ENCODE results near the gene RCAN1. TPM values are rescaled to one million over a fixed set of nuclear protein-coding genes. Genes with fewer than 3 reads are reported as not detected.
A peak's percentile ranks its signal among the peaks of the same experiment; 100 is the strongest.

Gene RCAN1
- total and polyA plus RNA-seq, 9 of the 15 experiments (the other 6 are each of a cell fraction or from before 2014, with no cell fraction given): 4.4 to 16.5 (median 12.3) TPM

- 0 out of 2 replicates have a peak, but pooled peaks have one; percentile 43 for TF ChIP-seq ZNF165 (CRISPR knock-in tag; IDR thresholded peaks at IDR 0.05; ENCODE audit: borderline replicate concordance)
- no peak for TF ChIP-seq KAT2B (IDR thresholded peaks at IDR 0.05; ENCODE audit: low read depth, low read length)
- TF ChIP-seq GATAD2A (IDR thresholded peaks at IDR 0.05): no peak
- TF ChIP-seq POLR2B (IDR thresholded peaks at IDR 0.05; ENCODE audit: low read depth, partially characterized antibody): no peak
- TF ChIP-seq, protein P1, sequence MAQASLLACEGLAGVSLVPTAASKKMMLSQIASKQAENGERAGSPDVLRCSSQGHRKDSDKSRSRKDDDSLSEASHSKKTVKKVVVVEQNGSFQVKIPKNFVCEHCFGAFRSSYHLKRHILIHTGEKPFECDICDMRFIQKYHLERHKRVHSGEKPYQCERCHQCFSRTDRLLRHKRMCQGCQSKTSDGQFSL (CRISPR knock-in tag; IDR thresholded peaks at IDR 0.05): 0 out of 2 replicates have a peak, but pooled peaks have one; percentile 31
- TF ChIP-seq, protein P1 (tag; IDR thresholded peaks at IDR 0.05): no peak
- no peak for TF ChIP-seq PML (IDR thresholded peaks at IDR 0.05; ENCODE audit: low read length)
- TF ChIP-seq CSDE1 (IDR thresholded peaks at IDR 0.05): no peak
- TF ChIP-seq ZNF3 (CRISPR knock-in tag; IDR thresholded peaks at IDR 0.05): peak; percentile 95
- peak; percentile 69; the same call in 1 of the 2 replicates for TF ChIP-seq NFXL1 (CRISPR knock-in tag; IDR thresholded peaks at IDR 0.05)
- no peak for TF ChIP-seq IRF1 (CRISPR knock-in tag; IDR thresholded peaks at IDR 0.05; ENCODE audit: borderline replicate concordance)
- peak; percentile 34; the same call in 1 of the 2 replicates for TF ChIP-seq JUND (IDR thresholded peaks at IDR 0.05; ENCODE audit: borderline replicate concordance, low read depth, low read length)
- TF ChIP-seq JUND (tag; IDR thresholded peaks at IDR 0.05; ENCODE audit: borderline replicate concordance, low read depth, low read length): peak; percentile 41; the same call in 1 of the 3 replicates
- peak; percentile 49; the same call in 1 of the 2 replicates for TF ChIP-seq ZNF79 (CRISPR knock-in tag; IDR thresholded peaks at IDR 0.05; ENCODE audit: low read depth)
- no peak for TF ChIP-seq KLF10 (CRISPR knock-in tag; IDR thresholded peaks at IDR 0.05)
- TF ChIP-seq TEAD4 (IDR thresholded peaks at IDR 0.05; ENCODE audit: low read length): peak; percentile 56; the same call in 1 of the 2 replicates
- TF ChIP-seq TEAD4 (CRISPR knock-in tag; IDR thresholded peaks at IDR 0.05; ENCODE audit: borderline replicate concordance): no peak
- no peak for TF ChIP-seq PTTG1 (tag; IDR thresholded peaks at IDR 0.05; ENCODE audit: low read depth)
- TF ChIP-seq HNRNPK (IDR thresholded peaks at IDR 0.05; ENCODE audit: low read depth, low read length, poor library complexity, severe bottlenecking): no peak
- TF ChIP-seq MXI1 (IDR thresholded peaks at IDR 0.05; ENCODE audit: low read depth, low read length): no peak
- peak; percentile 73 to 96; a peak in 3 of 4 replicates for TF ChIP-seq TEAD1 (CRISPR knock-in tag; IDR thresholded peaks at IDR 0.05)
- TF ChIP-seq, protein P2, sequence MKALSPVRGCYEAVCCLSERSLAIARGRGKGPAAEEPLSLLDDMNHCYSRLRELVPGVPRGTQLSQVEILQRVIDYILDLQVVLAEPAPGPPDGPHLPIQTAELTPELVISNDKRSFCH (CRISPR knock-in tag; IDR thresholded peaks at IDR 0.05): no peak
- TF ChIP-seq, protein P2 (tag; IDR thresholded peaks at IDR 0.05): 0 out of 2 replicates have a peak, but pooled peaks have one; percentile 18
- TF ChIP-seq PCBP1 (IDR thresholded peaks at IDR 0.05; ENCODE audit: low read depth, low read length, poor library complexity, severe bottlenecking): no peak
- TF ChIP-seq PHF21A (IDR thresholded peaks at IDR 0.05; ENCODE audit: borderline replicate concordance, low read depth): no peak
Observed at GRCh38 chr21:34545079-34545884, 69.6 kb downstream of the RCAN1 start (continued).
